ENCODE results near the gene IER2.

The IER2 gene

DNA sequence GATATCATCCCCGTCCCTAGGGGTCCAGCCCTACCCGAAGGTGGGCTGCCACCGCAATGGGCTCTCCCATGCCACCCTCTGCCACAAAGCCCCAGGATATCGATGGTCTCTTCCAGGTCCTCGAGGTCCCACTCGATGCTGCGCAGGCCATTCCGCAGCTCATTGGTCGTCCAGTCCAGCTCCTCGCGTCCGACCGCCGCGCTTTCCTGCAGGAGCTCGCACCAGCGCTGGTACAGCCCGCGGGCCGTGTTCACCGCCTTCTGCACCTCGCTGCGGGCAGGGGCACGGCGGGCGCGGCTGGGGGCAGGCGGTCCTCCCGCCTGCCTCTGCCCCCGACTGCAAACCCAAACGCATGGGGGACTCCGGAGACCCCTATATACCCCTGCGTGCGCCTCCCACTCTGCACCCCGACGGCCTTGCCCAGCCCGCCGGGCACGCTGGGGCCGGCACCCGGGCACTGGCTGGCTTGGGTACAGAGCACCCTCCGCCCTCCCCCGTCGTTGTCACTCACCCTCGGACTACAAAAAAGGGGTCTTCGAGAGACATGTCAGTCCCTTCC lies 504 bp upstream of the IER2 start:
- peaks cover 32% of the 10 kb centered on the region for H3K36me3 Mint-ChIP-seq (ENCODE audit: low read depth)

DNA sequence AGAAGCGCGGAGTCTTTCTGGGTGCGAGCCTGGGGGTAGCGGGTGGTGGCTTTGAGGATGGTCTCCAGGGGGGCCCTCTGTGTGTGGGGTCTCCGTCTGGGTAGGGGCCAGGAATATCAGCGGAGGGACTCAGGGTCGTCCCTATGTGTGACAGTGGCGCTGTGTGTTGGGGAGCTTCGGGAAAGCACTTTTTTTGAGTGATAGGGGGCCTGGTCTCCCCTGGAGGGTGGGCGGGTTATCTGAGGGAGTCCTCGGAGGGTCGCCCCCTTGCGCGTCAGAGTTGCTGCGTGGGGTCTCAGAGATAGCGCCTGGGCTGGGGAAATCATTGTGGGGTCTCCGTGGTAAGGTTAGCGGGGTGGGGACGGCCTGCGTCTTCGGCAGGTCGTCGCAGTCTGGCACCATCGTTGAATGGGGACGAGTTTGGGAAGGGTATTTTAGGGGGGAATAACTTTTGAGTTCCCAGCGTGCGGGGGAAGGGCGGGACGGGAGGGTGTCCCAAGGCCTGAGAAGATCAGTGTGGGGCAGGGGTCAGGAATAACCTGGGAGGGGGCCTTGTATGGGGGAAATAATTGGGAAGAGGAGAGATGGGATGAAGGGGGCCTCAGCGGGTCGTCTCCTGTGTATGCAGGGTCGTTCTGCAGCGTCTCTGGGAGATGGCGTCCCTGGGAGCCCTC lies 857 bp downstream of the IER2 start:
- peak overlapping the region; percentile 95 for H3K27ac Mint-ChIP-seq
- peaks cover 37% of the 10 kb centered on the region for H3K36me3 Mint-ChIP-seq (ENCODE audit: low read depth)
- no peaks in the 10 kb centered on the region for H3K27me3 Mint-ChIP-seq
- no peaks in the 10 kb centered on the region for H3K9me3 Mint-ChIP-seq
- peak overlapping the region; percentile 99 for H3K4me3 Mint-ChIP-seq
- peaks cover 32% of the 10 kb centered on the region for H3K4me1 Mint-ChIP-seq (ENCODE audit: low read depth)

More for the DNA sequence above, 504 bp upstream of the IER2 start:
- Mint-ChIP-seq H3K27me3 (no peaks in the 10 kb centered on the region), H3K27ac (peak overlapping the region; percentile 95), H3K4me1 (ENCODE audit: low read depth) (peaks cover 28% of the 10 kb centered on the region), H3K4me3 (peak overlapping the region; percentile 99), H3K9me3 (no peaks in the 10 kb centered on the region)

DNA sequence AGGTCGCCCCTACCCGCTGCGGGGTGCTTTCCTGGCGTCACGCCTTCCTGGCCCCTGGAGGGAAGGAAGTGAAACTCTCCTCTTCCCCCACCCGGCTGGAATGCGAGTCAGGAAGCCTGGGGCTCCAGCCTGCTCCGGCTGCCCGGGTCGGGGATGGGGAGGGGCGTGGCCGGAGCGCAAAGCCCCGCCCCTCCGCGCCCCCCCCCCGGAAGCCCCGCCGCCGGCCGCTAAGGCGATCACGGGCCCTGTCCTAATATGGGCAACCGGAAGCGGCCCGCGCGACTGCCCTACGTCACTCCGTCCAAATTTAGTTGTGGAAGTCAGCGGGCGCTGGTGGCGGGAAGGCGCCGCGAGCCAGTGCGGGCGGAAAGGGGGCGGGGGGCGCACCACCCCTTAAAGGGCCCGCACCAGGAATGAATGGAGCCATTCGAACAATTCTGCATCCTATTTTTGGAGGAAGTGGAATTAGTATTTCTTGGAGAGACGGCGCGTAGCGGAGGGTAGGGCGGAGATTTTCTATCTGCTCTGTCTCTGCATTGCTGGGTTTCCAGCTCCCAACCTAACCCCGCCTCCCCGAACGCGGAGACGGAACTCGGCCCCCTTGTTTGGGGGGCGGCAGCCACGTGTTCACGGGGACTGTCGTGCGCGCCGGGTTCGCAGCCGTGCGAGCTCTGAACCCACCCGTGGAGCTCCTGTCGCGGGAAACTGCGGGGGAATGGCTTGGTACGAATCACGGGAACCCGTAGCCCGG lies 1.6 kb downstream of the IER2 start:
- no peaks in the 10 kb centered on the region for H3K27me3 Mint-ChIP-seq
- peaks cover 37% of the 10 kb centered on the region for H3K4me1 Mint-ChIP-seq (ENCODE audit: low read depth)
- peak overlapping the region; percentile 99 for H3K4me3 Mint-ChIP-seq
- H3K9me3 Mint-ChIP-seq, result no peaks in the 10 kb centered on the region
- H3K36me3 Mint-ChIP-seq (ENCODE audit: low read depth), result peaks cover 36% of the 10 kb centered on the region
- H3K27ac Mint-ChIP-seq, result peak overlapping the region; percentile 99

DNA sequence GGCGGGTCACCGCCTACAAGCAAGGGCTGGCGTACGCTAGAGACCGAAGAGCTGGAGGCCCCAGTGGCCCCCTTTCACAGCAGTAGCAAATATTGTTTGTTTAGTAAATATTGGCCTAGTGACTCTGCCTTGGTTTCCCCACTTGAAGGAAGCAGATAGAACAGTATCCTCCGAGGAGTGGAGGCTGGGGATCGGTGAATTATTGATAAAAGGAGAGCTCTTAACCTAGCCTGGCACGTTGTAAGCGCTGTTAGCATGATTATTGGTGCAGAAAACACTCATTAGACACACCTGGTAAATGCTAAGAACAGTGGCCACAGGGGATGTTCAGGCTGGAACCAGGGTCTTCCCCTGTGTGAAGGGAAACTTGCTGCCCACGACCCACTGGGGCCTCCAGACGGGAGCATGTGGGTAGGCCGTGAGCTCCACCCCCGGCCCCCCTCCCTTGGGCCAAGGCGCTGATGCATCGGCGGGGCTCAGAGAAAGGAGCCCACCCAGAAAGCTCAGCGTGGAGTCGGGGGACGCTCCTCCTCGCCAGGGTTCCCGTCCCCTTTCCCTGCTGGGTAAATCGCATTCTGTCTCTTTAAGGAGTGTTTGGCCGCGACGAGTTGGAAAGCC lies 2.3 kb downstream of the IER2 start:
- Mint-ChIP-seq H3K27ac (peak overlapping the region; percentile 99), H3K36me3 (ENCODE audit: low read depth) (peaks cover 32% of the 10 kb centered on the region), H3K27me3 (no peaks in the 10 kb centered on the region), H3K4me1 (ENCODE audit: low read depth) (peaks cover 40% of the 10 kb centered on the region), H3K9me3 (no peaks in the 10 kb centered on the region), H3K4me3 (peak overlapping the region; percentile 99)

DNA sequence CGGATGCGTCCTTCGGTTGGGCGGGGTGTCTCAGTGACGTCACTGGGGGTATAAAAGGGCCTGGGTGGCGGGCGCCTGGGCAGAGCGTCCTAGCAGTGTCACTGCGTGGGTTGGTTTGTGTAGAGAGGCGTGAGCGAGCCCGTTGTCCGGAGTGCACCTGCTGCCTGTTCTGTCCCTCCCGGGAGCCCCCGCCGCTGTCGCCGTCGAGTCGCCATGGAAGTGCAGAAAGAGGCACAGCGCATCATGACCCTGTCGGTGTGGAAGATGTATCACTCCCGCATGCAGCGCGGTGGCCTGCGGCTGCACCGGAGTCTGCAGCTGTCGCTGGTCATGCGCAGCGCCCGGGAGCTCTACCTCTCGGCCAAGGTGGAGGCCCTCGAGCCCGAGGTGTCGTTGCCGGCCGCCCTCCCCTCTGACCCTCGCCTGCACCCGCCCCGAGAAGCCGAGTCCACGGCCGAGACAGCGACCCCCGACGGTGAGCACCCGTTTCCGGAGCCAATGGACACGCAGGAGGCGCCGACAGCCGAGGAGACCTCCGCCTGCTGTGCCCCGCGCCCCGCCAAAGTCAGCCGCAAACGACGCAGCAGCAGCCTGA lies 2.9 kb downstream of the IER2 start:
- peak overlapping the region; percentile 99 for H3K27ac Mint-ChIP-seq
- peaks cover 46% of the 10 kb centered on the region for H3K4me1 Mint-ChIP-seq (ENCODE audit: low read depth)
- peaks cover 32% of the 10 kb centered on the region for H3K36me3 Mint-ChIP-seq (ENCODE audit: low read depth)
- H3K9me3 Mint-ChIP-seq, result no peaks in the 10 kb centered on the region
- H3K27me3 Mint-ChIP-seq, result no peaks in the 10 kb centered on the region
- H3K4me3 Mint-ChIP-seq, result peak overlapping the region; percentile 99

DNA sequence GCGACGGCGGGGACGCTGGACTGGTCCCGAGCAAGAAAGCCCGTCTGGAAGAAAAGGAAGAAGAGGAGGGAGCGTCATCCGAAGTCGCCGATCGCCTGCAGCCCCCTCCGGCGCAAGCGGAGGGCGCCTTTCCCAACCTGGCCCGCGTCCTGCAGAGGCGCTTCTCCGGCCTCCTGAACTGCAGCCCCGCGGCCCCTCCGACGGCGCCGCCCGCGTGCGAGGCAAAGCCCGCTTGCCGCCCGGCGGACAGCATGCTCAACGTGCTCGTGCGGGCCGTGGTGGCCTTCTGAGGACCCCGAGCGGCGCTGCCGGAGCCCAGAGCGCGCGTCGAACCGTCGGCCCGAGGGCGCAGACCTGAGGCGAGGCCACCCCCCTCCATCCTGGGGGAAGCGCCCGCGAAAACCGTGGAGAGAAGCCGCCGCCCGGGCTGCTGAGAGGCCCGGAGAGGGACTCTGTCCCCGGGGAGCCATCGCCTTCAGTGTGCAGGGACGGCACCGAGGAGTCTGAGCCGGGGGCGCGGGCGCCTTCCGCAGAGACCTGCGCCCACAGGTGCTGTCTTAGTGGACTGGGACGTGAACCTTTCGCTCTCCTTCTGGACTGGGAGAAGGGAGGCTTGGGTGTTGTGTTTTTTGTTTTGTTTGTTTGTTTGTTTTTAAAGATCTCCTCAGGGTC lies 3.5 kb downstream of the IER2 start:
- Mint-ChIP-seq H3K4me1 (ENCODE audit: low read depth) (peaks cover 48% of the 10 kb centered on the region), H3K27me3 (no peaks in the 10 kb centered on the region), H3K36me3 (ENCODE audit: low read depth) (peaks cover 30% of the 10 kb centered on the region)

DNA sequence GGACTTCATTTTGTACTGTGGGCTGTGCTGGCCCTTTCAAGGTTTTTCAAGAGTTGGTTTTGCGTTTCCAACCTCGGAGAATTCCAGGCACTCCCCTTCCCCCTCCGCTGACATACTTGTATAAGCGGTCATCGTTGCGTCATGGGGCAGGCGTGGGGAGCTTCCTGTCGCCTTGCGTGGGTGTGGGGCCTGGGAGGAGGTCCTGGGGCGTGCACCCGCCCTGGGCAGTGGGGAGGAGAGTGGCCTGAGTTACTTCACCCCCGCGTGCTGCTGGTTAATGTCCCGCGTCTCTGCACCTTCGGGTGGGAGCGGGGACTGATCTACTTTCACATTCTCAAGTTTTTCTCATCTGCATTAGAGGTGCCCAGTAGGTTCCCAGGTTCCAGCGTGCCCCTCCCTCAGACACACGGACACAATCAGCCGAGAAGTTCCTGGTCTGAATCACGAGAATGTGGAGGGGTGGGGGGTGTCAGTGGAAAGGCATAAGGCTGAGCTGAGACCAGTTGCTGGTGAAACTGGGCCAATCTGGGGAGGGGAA lies 4.1 kb downstream of the IER2 start:
- H3K36me3 Mint-ChIP-seq (ENCODE audit: low read depth), result peaks cover 29% of the 10 kb centered on the region
- no peaks in the 10 kb centered on the region for H3K9me3 Mint-ChIP-seq
- peak overlapping the region; percentile 99 for H3K27ac Mint-ChIP-seq
- no peaks in the 10 kb centered on the region for H3K27me3 Mint-ChIP-seq
- peaks cover 42% of the 10 kb centered on the region for H3K4me1 Mint-ChIP-seq (ENCODE audit: low read depth)
- H3K4me3 Mint-ChIP-seq, result peak overlapping the region; percentile 99

More for the DNA sequence above, 3.5 kb downstream of the IER2 start:
- Mint-ChIP-seq H3K27ac (peak overlapping the region; percentile 99), H3K9me3 (no peaks in the 10 kb centered on the region), H3K4me3 (peak overlapping the region; percentile 99)

DNA sequence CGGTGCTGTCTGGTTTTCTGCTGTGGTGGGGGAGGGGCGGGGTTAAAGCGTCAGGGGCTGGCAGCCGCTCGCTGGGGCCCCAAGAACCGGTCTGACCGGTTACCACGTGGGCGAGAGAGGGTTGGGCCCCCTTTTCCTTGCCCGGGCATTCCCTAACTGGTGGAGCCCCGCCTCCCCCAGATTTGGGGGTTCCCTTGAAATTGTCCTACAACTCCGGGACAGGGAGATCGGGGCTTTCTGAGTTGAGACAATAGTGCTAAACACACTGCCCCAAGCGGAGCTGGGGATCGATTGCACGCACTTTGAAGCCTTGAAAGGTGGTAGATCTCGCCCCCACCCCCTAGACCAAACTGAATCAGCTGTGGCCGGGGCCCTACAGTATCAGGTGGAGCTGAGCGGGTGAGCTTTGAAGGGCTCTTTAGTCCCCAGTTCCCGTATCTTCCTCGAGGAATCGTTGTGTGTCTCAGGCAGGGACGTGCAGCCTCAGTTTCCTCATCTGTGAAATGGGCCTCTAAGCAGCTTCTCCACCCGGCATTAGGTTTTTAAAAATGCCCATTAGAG lies 4.8 kb downstream of the IER2 start:
- H3K27ac Mint-ChIP-seq, result peak overlapping the region; percentile 99
- H3K27me3 Mint-ChIP-seq, result no peaks in the 10 kb centered on the region
- H3K4me1 Mint-ChIP-seq (ENCODE audit: low read depth), result peaks cover 43% of the 10 kb centered on the region
- peaks cover 29% of the 10 kb centered on the region for H3K36me3 Mint-ChIP-seq (ENCODE audit: low read depth)
- peak overlapping the region; percentile 99 for H3K4me3 Mint-ChIP-seq
- no peaks in the 10 kb centered on the region for H3K9me3 Mint-ChIP-seq

DNA sequence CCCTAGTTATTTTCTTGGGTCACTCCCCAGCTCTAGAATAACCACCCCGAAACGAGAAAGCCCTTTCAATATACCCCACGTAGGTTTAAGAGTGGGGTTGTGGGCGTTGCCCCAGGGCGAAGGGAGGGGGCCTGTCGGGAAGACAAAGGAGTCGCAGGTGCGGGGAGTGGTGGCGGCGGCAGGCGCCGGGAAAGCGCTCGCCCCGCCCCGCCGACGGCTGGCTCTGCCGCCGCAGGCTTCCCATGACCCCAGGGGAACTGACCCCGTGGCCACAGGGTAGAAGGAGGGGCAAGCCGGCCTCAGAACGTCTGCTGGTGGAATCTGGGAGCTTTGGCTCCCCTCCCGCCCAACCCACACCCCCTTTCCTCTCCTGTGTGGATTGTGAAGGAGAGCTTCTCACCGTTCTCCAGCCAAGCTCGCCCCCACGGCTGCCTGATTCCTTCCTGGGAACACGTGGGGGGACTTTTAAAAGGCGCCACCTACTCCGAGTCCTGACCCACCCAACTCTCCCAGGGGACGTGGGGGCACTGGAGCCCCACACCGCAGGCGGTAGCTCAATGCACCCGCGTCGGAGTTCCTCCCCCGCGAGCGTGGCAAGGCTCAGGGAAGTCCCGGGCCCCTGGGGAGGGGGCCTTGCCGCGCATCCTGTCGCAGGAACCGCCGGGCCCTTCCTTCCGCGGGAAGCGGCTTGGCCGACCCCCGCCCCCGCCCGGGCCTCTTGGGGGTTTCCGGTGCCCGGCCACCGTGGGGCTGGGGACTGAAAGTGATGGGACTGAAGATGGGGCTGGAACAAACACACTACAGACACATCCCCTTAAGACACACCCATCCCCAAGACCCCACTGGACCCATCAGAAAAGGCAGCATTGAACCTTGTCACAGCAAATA lies 5.5 kb downstream of the IER2 start:
- H3K27ac Mint-ChIP-seq, result peak overlapping the region; percentile 99
- H3K4me1 Mint-ChIP-seq (ENCODE audit: low read depth), result peaks cover 50% of the 10 kb centered on the region
- no peaks in the 10 kb centered on the region for H3K9me3 Mint-ChIP-seq
- H3K4me3 Mint-ChIP-seq, result peak overlapping the region; percentile 99
- peaks cover 29% of the 10 kb centered on the region for H3K36me3 Mint-ChIP-seq (ENCODE audit: low read depth)
- no peaks in the 10 kb centered on the region for H3K27me3 Mint-ChIP-seq

DNA sequence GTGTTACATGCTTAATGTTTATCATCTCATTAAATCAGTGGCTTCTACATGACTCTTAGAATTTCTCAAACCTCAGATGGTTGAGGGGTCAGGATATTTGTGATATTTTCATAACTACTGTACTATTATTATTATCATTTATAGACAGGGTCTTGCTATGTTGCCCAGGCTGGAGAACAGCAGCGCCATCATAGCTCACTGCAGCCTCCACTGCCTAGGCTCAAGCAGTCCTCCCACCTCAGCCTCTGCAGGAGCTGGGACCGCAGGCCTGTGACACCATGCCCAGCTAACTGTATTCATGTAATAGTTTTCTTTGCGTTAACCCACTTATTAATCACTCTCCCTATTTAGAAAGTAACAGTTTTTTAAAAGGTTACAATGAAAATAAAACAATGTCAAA lies 9.5 kb downstream of the IER2 start:
- H3K9me3 Mint-ChIP-seq, result no peaks in the 10 kb centered on the region
- H3K4me1 Mint-ChIP-seq (ENCODE audit: low read depth), result peaks cover 78% of the 10 kb centered on the region
- H3K27me3 Mint-ChIP-seq, result no peaks in the 10 kb centered on the region
- H3K4me3 Mint-ChIP-seq, result peak overlapping the region; percentile 4
- H3K27ac Mint-ChIP-seq, result peak overlapping the region; percentile 63
- H3K36me3 Mint-ChIP-seq (ENCODE audit: low read depth), result peaks cover 6% of the 10 kb centered on the region

DNA sequence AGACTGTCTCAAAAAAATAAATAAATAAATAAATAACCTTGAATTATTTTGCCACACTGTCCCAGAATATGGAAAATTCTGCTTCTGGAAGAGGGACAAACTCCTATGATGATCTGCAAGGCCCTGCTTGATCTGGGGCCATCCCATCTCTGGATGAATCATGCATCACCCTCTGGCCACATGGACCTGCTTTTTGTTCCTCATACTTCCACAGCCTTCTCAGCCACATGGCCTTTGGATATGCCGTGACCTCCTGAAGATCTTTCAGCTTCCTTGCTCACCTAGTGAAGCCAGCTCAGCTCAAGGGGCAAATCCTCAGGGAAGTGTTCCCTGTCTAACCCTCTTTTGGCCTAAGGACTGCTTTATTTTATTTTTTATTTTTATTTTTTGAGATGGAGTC lies 10.3 kb downstream of the IER2 start:
- Mint-ChIP-seq H3K36me3 (ENCODE audit: low read depth) (no peaks in the 10 kb centered on the region), H3K27ac (peak overlapping the region; percentile 75), H3K9me3 (no peaks in the 10 kb centered on the region), H3K4me3 (no peak overlapping the region), H3K4me1 (ENCODE audit: low read depth) (peaks cover 87% of the 10 kb centered on the region), H3K27me3 (no peaks in the 10 kb centered on the region)

DNA sequence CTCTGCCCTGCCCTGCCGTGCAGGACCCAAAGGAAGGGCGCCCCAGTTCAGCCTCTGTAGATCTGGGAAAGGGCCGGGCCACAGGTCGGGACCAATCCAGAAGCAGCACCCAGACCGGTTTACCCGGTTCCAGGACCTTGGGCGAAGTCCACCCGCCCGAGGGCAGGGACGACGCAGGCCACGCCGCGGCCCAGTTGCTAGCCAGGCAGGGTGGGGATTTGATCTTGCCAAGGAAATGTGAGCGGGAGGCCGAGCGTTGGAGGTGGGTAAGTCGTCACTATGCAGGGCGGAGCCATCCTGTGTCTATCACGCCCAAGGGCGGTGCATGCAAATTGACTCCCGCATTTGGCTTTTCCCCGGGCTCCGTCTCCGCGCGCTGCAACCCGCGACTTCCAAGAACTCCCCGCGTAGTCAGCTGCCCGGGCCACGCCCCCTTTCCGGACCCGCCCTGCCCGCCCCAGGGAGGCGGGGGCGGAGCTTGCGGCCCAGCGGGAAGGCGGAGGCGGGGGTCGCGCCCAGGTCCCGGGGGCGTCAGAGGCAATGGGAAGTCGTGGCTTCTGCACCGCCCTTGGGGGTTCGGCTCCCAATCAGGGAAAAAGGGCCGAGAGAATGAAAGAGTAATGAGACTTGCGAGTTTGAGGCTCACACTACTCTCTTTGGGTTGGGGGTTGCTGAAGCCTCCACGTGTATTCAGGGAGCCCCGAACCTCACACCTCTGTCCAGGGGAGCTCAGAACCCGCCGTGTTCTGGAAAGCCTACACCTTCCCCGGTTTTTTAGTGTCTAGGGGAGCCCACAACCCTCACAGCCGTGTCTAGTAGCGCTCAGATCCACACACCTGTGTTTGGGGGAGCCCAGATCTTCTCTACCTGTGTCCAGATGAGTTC lies 12.8 kb downstream of the IER2 start:
- H3K36me3 Mint-ChIP-seq (ENCODE audit: low read depth), result no peaks in the 10 kb centered on the region
- H3K4me3 Mint-ChIP-seq, result peak overlapping the region; percentile 83
- H3K27me3 Mint-ChIP-seq, result no peaks in the 10 kb centered on the region
- no peaks in the 10 kb centered on the region for H3K9me3 Mint-ChIP-seq
- peak overlapping the region; percentile 89 for H3K27ac Mint-ChIP-seq
- peaks cover 87% of the 10 kb centered on the region for H3K4me1 Mint-ChIP-seq (ENCODE audit: low read depth)

All from stimulated activated naive CD8-positive, alpha-beta T cell treated with anti-CD3 and anti-CD28 coated beads, Interleukin-15, Interleukin-2, amounts not matched to agents 100 ng/mL and 50 ng/mL, for 24 hours (primary cell).